ENCODE data around the gene SNX19.

GRCh38 chr11:130861902-130862860 is 54.1 kb downstream of the SNX19 start:
- peak; percentile 99 to 100 for TF ChIP-seq CTCF (conservative IDR thresholded peaks at IDR 0.05; ENCODE audit: low read depth in 2 of 2)
- no peak for TF ChIP-seq EZH2phosphoT487 (IDR thresholded peaks at IDR 0.05; ENCODE audit: unreplicated experiment)
- no peak for TF ChIP-seq REST (IDR thresholded peaks at IDR 0.05; ENCODE audit: unreplicated experiment)
- no peak for TF ChIP-seq POLR2AphosphoS5 (IDR thresholded peaks at IDR 0.05; ENCODE audit: low read depth)
- no peak for TF ChIP-seq CREB1 (CRISPR knock-in tag; IDR thresholded peaks at IDR 0.05; ENCODE audit: low read depth)

Data from GM23338 (cell line).